Measurements from ENCODE around the gene WBP1L.
"Not testable (repeated sequence)": the region's sequence is repeated elsewhere in the genome, so short reads cannot be mapped to it uniquely, and the experiment has no call there.

Gene WBP1L

DNA sequence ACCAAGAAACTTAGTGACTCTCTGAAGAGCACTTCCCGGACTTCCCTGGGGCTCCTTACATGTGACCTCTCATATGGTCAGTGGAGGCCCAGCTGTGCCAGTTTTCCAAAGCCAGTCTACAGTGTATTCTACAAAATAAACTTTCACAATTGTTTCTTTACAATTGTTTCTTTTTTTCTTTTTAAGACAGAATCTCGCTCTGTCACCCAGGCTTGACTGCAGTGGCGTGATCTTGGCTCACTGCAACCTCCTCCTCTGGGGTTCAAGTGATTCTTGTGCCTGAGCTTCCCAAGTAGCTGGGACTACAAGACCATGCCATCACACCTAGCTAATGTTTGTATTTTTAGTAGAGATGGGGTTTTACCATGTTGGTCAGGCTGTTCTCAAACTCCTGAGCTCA lies 67.6 kb downstream of the WBP1L start:
- DNase-seq (ENCODE audit: low spot score): no peak

DNA sequence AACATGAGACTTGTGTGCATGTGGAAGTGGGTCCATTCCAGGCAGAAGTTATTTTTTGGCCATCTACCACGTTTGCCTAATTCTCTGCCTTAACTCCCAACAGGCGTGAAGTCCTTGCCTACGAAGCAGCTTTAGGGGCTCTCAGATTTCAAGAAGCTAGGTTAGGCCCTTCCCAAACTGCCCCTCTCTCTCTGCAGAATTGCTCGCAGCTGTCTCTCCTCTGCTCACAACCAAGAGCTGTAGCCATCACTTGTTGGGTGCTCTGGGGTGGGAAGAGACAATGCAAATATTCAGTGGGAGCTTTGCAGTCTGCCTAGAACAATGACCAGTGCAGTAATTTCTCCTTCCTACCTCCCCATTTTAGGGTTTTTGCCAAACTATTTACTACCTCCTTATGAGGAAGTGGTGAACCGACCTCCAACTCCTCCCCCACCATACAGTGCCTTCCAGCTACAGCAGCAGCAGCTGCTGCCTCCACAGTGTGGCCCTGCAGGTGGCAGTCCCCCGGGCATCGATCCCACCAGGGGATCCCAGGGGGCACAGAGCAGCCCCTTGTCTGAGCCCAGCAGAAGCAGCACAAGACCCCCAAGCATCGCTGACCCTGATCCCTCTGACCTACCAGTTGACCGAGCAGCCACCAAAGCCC lies 68.6 kb downstream of the WBP1L start:
- no peak for DNase-seq (ENCODE audit: low spot score)

DNA sequence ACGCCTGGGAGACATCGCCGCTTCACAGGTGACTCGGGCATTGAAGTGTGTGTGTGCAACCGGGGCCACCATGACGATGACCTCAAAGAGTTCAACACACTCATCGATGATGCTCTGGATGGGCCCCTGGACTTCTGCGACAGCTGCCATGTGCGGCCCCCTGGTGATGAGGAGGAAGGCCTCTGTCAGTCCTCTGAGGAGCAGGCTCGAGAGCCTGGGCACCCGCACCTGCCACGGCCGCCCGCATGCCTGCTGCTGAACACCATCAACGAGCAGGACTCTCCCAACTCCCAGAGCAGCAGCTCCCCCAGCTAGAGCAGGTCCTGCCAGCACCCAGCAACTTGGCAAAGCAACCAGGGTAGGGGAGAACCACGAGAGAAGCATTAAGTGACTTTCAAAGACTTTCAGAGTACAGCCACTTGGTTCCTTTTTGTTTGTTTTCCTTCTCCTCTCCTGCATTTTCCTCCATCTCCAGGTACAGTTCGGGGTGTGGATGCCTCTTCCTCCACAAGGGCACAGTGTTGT lies 69.3 kb downstream of the WBP1L start:
- no peak for DNase-seq (ENCODE audit: low spot score)

DNA sequence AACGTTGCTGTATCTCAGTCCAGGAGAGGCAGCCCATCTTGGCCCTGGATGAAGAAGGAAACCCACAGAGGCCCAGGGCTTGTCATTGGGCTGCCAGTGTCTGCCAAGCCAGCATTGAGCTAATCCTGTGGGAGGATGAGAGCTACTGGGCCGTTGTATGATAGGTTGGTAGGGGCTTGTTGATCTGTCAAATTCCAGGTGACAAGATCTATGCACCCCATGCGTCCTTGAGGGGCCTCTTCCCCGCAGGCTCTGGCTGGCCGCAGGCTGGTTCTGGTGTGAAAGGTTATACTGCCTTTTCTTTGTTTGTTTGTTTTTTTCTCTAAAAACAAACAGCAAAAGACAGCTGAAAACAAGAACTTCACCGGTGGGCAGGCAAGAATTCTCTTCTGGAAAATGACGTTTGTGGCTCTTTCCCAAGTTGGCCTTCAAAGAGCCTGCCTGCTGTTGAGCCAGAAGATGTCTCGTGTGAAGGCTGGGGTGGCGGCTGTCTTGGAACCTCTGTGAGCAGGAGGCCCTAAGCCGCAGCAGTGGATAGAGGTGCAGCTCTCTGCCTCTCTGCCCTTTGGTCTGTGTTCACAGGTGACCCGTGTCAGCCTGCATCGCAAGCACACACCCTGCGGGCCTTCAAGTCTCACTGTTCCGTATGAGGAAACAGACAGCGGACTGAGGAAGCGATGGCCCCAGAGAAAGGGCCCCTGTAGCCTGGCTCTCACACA lies 70.1 kb downstream of the WBP1L start:
- no peak for DNase-seq (ENCODE audit: low spot score)

DNA sequence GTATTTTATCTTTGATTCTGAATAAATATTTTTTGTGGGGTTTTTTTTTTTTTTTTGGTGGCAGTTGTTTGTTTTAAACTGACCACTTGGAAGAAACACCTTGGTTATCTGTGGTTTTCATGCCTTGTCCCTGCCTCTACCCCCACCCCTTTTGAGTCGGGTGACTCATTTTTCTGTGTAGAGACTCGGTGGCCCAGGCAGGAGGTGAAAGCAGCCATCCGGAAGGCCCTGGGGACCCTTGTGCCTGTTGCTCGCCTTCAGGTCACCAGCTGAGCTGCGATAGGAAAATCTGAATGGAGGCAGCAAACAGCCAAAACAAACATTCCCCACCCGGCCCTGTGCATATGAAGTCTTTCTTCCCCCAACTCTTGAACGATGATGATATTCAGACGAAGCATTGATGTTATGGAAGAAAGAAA lies 70.7 kb downstream of the WBP1L start:
- DNase-seq (ENCODE audit: low spot score): no peak

DNA sequence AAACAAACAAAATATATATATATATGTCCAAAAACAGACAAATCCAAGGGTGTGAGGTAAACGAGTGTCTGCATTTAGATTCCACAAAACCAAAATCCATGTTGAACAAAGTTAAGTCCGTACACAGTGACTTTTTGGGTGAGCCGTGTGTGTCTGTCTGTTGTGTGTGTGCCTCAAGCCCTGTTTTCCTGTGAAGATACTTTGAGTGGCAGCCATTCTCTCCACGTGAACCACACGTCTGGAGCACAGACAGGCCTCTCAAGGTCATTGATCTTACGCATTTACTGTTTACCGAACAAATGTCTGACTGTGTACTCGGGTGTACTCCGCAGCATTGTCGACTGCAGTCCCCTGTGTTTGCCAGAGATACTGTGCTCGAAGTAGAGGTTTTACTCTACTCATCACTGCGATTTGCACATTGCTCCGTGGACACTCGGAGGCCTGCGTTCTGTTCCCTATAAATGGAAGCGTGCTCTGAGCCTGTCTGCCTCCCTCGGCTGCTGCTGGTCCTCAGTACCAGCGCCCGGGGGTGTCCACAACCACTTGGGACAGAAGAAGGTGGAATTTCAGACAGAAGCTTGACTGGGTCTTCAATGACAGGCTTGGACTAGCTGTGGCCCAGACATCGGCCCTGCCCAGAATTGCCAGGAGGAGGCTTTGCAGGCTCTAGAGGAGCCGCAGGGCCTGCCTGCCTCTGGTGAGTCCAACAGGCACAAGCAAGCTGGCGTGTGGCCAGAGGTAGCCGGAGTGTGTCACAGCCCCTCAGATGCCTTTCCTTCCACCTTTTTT lies 71.3 kb downstream of the WBP1L start:
- peak; percentile 54 for DNase-seq (ENCODE audit: low spot score)

DNA sequence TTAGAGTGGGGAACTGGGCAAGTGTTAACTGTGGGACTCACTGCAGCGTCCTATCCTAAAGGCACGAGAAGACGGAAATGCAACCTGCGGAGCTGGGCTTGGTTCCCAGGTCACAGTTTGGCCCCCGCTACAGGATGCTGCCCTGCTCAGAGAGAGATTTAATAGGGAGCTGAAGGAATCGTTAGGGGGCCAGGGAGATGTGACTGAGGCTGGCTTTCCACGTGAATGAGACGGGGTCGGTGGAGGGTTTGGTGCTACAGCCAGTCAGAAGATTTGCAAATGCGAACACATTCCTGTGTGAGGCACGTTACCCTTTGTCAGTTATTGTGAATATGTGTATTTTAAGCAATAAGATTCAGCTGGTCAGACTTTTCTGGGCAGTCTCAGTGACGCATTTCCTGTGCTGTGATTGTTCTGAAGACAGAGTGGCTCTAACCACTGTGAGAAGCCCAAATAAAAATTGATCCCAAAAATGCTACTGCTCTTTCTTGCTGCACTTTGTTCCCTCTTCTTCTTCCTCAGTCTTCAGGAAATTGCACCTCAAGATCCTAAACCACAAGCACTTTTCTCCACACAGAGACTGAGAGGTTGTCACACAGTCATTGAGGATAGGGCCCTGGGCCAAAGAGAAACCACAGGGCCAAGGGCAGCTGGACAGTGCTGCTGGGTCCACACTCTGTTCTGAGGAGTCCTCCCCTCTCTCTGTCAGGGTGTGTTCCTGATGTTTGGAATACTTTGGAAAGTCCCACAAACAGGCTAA lies 72.2 kb downstream of the WBP1L start:
- peak; percentile 38 for DNase-seq (ENCODE audit: low spot score)

DNA sequence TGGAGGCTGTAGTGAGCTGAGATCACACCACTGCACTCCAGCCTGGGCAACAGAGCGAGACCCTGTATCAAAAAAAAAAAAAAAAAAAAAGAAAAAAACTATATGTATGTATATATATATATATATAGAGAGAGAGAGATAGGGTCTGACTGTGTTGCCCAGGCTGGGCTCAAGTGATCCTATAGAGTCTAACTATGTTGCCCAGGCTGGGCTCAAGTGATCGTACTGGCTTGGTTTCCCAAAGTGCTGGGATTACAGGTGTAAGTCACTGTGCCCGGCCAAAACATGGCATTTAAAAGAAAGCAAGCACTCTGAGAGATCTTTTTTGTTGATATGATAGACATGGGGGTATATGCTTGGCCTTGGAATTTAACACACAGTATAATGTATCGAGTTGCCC lies 73.4 kb downstream of the WBP1L start:
- DNase-seq (ENCODE audit: low spot score): no peak

DNA sequence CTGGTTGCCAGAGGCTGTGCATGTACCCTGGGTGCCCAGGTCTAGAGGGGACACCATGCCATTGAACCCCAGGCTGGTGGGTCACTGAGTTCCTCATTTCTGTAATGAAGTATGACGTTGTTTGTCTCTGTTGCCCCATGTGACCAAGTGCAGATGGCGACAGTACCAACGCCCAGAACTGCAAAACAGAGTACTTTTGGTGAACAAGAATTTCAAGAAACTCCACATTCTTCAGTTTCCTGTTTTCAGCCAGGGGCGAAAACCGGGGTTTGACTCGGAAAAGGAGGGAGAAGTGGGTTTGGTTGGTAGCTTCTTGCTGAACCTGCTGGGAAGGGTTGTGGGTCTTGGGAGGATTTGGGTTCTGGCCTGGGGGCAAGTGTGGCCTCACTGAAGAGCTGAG lies 75.3 kb downstream of the WBP1L start:
- no peak for DNase-seq (ENCODE audit: low spot score)

DNA sequence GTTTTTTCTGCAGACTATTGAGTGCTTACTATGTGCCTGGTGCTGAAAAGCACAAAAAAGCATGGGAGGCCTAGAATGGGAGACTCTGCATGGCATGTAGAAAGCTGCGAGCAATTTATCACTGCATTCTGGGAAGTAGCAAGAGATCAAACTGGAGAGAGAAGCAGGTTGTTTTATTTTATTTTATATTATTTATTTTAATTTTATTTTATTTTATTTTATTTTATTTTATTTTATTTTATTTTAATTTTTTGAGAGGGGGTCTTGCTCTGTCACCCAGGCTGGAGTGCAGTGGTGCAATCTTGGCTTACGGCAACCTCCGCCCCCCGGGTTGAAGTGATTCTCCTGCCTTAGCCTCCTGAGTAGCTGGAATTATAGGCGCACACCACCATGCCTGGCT lies 76.3 kb downstream of the WBP1L start:
- not testable (repeated sequence) for DNase-seq (ENCODE audit: low spot score)

DNA sequence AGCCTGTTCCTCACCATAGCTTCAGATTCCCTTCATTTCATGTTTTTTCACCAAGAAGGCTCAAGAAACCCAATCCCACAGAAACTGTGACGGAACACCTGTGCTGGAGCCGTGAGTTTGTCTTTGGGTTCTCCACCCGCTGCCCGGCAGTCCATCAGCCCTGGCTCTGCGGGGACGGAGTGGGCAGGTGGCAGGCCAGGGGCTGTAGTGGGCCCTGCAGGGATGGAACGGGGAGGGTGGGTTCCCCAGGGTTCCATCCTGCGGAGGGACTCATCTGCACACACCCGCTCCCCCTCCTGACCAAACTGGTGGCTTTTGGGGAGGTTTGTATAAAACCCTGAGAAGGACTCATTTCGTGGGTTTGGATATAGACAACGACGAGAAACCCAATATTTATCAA lies 78.5 kb downstream of the WBP1L start:
- DNase-seq (ENCODE audit: low spot score): no peak

DNA sequence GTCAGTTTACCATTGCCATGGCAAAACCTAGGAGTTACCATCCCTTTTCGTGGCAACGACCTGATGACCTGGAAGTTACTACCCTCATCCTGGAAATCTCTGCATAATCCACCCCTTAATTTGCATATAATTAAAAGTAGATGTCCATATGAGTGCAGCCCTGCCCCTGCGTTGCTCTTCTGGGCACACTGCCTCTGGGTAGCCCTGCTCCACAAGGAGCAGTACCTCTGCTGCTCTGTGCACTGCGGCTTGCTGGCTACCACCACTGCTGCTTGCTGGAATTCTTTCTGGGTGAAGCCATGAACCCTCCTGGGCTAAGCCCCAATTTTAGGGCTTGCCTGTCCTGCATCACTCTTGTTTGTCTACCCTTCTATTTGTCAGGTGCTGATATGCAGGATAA lies 80.9 kb downstream of the WBP1L start:
- no peak for DNase-seq (ENCODE audit: low spot score)

DNA sequence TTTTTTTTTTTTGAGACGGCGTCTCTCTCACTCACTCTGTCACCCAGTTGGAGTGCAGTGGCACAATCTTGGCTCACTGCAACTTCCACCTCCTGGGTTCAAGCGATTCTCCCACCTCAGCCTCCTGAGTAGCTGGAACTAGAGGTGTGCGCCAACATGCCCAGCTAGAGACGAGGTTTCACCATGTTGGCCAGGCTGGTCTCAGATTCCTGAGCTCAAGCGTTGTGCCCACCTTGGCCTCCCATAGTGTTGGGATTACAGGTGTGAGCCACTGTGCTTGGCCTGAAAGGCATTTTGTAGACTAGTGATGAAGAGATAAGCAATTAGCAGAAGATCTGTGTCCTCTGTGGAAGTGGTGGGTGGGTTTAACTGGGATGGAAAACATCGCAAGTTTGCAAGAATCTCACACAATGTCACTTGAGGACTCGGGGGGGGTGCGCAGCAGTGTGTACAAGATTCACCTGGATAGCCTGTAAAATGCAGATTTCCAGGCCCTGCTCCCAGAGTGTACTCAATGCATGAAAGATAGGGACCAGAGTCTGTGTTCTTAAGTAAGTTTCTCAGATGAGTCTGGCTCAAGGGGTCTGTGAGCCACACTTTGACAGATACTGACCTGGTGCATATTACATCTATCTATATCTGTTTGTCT lies 82.5 kb downstream of the WBP1L start:
- no peak for DNase-seq (ENCODE audit: low spot score)

DNA sequence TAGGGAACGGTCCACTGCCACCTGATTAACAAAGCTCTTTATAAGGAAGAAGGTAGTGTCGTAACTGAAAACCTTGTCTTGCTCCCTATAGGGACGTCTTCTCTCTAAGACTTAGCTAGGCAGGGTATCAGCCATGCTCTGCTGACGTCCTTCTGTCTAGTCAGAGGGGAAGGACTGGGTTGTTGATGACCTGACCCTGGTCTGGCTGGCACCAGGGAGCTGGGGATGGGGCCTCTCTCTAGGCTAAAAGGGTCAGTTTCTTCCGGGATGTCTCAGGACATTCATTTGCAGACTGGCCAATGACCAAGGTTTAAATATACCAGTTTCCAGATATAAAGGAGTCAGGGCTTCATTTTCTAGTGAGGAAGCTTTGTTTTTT lies 83.8 kb downstream of the WBP1L start:
- DNase-seq (ENCODE audit: low spot score): no peak

DNA sequence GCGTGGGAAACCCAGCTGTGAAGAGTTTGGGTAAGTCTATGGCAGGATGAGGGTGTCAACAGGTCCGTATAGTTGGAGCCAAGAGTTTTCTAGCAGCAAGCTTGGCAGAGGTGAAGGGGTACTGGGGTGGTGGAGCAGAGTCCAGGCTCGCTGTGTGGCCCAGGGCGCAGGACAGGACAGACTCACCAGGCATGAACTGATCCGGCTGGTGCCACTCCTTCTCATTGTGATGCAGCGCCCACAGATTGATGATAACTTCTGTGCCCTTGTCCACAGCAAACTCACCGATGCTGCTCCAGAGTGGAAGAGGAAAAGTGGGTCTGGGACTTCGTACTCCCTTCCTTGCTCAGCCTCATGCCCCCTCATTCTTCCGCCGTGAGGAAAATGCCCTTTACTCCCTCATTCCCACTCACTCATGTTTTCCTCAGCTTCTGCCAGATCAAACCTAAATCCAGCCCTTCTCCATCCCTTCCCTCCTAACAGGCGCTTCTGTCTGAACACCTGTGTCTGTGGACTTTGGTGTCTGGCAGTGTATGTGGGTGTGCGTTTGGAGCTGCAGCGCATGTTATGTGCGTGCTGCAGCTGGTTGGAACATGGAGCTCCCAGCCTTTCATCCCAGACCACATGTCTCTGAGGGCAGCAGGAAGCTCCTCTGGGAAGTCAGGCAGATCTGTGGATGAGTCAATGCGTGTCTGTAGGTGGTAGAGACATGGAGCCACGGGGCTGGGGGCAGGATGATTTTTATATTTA lies 87.7 kb downstream of the WBP1L start:
- no peak for DNase-seq (ENCODE audit: low spot score)

DNA sequence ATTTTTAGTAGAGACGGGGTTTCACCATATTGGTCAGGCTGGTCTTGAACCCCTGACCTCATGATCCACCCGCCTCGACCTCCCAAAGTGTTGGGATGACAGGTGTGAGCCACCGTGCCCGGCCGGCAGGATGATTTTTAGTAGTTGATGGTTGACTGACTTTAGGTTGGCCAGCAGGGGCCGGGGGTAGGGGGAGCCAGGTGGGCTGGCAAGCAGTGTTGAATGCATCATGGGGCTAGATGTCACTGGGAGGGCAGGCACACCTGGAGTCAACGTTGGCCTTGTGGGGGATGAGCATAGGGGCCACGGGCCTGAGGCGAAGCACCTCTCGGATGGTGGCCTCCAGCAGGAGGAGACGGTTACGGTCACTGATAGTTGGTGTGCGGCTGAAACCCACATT lies 88.5 kb downstream of the WBP1L start:
- no peak for DNase-seq (ENCODE audit: low spot score)

DNA sequence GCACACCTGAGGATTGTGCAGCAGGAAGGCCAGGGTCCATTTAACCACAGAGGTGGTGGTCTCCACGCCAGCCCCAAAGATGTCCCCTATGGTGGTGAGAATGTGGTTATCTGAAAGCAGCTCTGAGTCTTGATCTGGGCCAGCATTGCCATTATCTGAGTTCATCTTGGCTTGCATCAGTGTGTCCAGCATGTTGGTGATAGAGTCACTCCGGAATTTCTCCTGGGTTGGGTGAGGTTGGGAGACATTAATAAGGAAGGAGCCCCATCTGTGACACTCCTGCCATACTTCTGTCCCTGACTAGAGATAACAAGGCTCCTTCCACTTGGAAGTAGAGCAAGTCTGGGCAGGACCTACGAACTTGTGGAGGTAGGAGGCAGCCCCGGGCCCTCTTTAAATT lies 89.2 kb downstream of the WBP1L start:
- DNase-seq (ENCODE audit: low spot score): no peak

DNA sequence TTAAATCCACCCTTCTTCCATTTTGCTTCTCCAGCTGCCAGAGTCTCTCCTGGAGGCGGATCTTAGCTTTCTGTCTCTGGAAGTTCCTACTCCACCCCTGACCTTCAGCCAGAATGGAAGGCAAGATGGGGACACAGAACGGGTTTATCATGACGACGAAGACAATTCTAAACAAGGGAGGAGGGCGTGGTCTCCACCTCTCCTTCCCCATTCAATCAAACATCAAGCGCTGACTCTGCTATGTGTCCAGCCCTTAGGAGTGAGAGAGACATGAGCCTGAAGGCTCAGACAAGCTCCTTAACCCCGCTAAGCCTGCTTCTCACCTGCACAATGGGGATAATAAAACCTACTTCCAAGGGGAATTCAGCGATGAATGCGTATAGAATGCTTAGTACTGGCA lies 90.4 kb downstream of the WBP1L start:
- no peak for DNase-seq (ENCODE audit: low spot score)

DNA sequence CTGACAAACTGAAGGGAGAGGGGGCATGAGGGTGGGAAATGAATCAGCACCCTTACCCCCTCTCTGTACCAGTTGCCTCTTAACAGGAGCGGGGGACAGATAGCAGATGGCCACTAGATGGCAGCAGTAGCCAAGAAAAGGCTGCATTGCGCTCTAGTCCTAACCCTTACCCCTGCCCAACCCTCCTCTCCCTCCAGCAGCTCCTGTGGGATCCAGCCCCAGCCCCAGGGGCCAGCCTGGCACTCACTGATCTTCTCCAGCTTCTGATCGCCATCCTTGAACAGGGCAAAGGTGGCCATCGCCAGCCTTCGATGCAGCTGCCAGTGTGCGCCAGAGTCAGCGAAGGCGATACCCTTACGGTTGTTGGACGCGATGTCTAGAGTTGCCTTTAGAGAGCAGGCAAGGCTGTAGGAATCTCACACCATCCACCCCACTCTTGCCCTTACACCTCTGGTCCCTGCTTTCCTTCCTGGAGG lies 91.3 kb downstream of the WBP1L start:
- peak; percentile 85 for DNase-seq (ENCODE audit: low spot score)

DNA sequence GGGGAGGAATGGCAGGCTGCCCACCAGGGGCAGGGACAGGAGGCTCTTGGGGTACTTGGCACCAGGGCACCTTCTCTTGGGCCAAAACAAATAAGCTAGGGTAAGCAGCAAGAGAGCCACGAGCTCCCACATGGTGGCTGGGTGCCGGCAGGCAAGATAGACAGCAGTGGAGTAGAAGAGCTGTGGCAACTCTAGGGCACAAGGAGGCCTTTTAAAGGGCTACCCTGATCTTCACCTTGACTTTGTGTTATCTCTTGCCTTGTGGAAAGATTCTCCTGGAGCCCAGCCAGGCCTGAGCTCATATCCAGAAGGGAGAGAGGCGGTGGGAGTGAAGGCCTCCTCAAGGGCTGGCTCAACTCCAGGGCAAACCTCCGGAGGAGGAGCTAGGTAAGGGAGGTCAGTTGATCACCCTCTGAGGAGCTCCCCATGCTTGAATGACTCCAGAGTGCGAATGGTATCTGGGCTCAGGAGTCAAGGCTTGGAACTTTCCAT lies 93.5 kb downstream of the WBP1L start, which contains the start of gene CYP17A1:
Gene CYP17A1, minus strand, starts transcription at position 184 of the 492 bp plus-strand sequence. Its CDS starts 52 bp downstream, at position 132.
- DNase-seq (ENCODE audit: low spot score): peak; percentile 9
